ENCODE data around the gene CDKN2A. TPM values are rescaled to one million over a fixed set of nuclear protein-coding genes. Genes with fewer than 3 reads are reported as not detected.

Gene CDKN2A
- total and polyA plus RNA-seq, 2 donors (not counting 3 experiments of a cell fraction or from before 2014, with no cell fraction given) = 8.5 to 10.7 TPM

GRCh38 chr9:21983561-21983935, 10.6 kb downstream of the CDKN2A start:
- CTCF ChIA-PET = interaction anchor here (0.6 to 2.7 kb wide), 8 partner anchors 11 to 261 kb away, joined by 3 to 10 read pairs (median 4); partner anchors contain the start of genes CDKN2A, CDKN2B and CDKN2B-AS1
- BruUV-seq (replicated peaks) = no TSS peak
- TF ChIP-seq JUN (IDR thresholded peaks at IDR 0.05; ENCODE audit: borderline replicate concordance, insufficient read depth, insufficient read length, low read depth) = no peak
- no peak for TF ChIP-seq EZH2 (IDR thresholded peaks at IDR 0.05; ENCODE audit: borderline replicate concordance, low read depth, low read length, severe bottlenecking)
- no peak for TF ChIP-seq FOS (IDR thresholded peaks at IDR 0.05; ENCODE audit: borderline replicate concordance, insufficient read depth, low read length)
- TF ChIP-seq POLR2A (IDR thresholded peaks at IDR 0.05; ENCODE audit: low read depth, low read length) = no peak
- TF ChIP-seq MYC (IDR thresholded peaks at IDR 0.05; ENCODE audit: low read depth, low read length) = no peak
- TF ChIP-seq POLR2AphosphoS5 (IDR thresholded peaks at IDR 0.05; ENCODE audit: insufficient read depth, low read depth, low read length) = no peak
- TF ChIP-seq GATA2 (IDR thresholded peaks at IDR 0.05; ENCODE audit: insufficient read depth, insufficient read length, low read depth, low read length) = no peak
- TF ChIP-seq, protein P1, sequence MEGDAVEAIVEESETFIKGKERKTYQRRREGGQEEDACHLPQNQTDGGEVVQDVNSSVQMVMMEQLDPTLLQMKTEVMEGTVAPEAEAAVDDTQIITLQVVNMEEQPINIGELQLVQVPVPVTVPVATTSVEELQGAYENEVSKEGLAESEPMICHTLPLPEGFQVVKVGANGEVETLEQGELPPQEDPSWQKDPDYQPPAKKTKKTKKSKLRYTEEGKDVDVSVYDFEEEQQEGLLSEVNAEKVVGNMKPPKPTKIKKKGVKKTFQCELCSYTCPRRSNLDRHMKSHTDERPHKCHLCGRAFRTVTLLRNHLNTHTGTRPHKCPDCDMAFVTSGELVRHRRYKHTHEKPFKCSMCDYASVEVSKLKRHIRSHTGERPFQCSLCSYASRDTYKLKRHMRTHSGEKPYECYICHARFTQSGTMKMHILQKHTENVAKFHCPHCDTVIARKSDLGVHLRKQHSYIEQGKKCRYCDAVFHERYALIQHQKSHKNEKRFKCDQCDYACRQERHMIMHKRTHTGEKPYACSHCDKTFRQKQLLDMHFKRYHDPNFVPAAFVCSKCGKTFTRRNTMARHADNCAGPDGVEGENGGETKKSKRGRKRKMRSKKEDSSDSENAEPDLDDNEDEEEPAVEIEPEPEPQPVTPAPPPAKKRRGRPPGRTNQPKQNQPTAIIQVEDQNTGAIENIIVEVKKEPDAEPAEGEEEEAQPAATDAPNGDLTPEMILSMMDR (IDR thresholded peaks at IDR 0.05; ENCODE audit: extremely low read depth in 1 of 2, insufficient read depth in 1 of 2, low read depth in 1 of 2, low read length in 2 of 2) = no peak
- TF ChIP-seq, protein P2, sequence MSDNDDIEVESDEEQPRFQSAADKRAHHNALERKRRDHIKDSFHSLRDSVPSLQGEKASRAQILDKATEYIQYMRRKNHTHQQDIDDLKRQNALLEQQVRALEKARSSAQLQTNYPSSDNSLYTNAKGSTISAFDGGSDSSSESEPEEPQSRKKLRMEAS (IDR thresholded peaks at IDR 0.05; ENCODE audit: insufficient read depth, insufficient read length) = no peak
- FAIRE-seq (no peak), DNase-seq (ENCODE audit: low read depth, low spot score) (no peak)
- Histone ChIP-seq H3K4me3 (replicated peaks in 1 of 3; ENCODE audit: insufficient read depth in 1 of 3, low read depth in 1 of 3, low read length in 3 of 3) (no peak overlapping the region), H3K9ac (replicated peaks; ENCODE audit: extremely low read depth, insufficient read depth, low read length) (no peak overlapping the region), H3K4me1 (ENCODE audit: control insufficient read depth, extremely low read depth, insufficient read depth, low read length) (peaks cover 9% of the 10 kb centered on the region), H3K9me1 (replicated peaks; ENCODE audit: control insufficient read depth, extremely low read depth, insufficient read depth, low read length) (no peaks in the 10 kb centered on the region), H3K9me3 (replicated peaks; ENCODE audit: control insufficient read depth, insufficient read depth, low read length) (no peaks in the 10 kb centered on the region), H3K27ac (ENCODE audit: insufficient read depth, low read depth, low read length) (no peak overlapping the region), H3K36me3 (ENCODE audit: control insufficient read depth in 2 of 2, extremely low read depth in 1 of 2, insufficient read depth in 2 of 2, low read length in 2 of 2) (no peaks in the 10 kb centered on the region), H4K20me1 (replicated peaks; ENCODE audit: control insufficient read depth, extremely low read depth, insufficient read depth, low read length) (no peaks in the 10 kb centered on the region), H3K79me2 (ENCODE audit: control insufficient read depth, insufficient read depth, low read length) (no peaks in the 10 kb centered on the region), H3K27me3 (ENCODE audit: control insufficient read depth in 2 of 2, insufficient read depth in 2 of 2, low read length in 2 of 2) (peaks cover 39 to 96% of the 10 kb centered on the region in 2 experiments), H2AFZ (ENCODE audit: low read depth, low read length) (no peak overlapping the region), H3K4me2 (ENCODE audit: insufficient read depth, low read length) (no peak overlapping the region)
- POLR2A ChIA-PET = no interaction called here
- dilution Hi-C loops (cut with MboI; ENCODE audit: extremely low pct_ligation_motif_present, low sequenced_read_pairs) (no loop called here), intact Hi-C loops (cut with micrococcal nuclease) (no loop called here)

All from endothelial cell of umbilical vein (primary cell).